ENCODE results near the gene FTO.

- TF ChIP-seq CTCF (conservative IDR thresholded peaks at IDR 0.05 in 1 of 2, IDR thresholded peaks at IDR 0.05 in 1 of 2; ENCODE audit: extremely low read depth in 1 of 2, insufficient read depth in 1 of 2, low read depth in 1 of 2, low read length in 2 of 2): no peak
- TF ChIP-seq EZH2 (IDR thresholded peaks at IDR 0.05; ENCODE audit: borderline replicate concordance, low read length): no peak
Measured at GRCh38 chr16:53781023-53781605, 77.2 kb downstream of the FTO start.

All from mammary epithelial cell (primary cell).